ENCODE measurements around the gene DCDC2C. TPM values are rescaled to one million over a fixed set of nuclear protein-coding genes. Genes with fewer than 3 reads are reported as not detected.

The DCDC2C gene
- total RNA-seq, 2 experiments from 2014 or later: not detected

GRCh38 chr2:3703757-3704355, 481 bp downstream of the DCDC2C start:
- CTCF ChIA-PET: no interaction called here
- H3K27me3 Mint-ChIP-seq (ENCODE audit: low read depth): peaks cover 49% of the 10 kb centered on the region
- H3K4me1 Mint-ChIP-seq (ENCODE audit: low read depth): no peaks in the 10 kb centered on the region
- H3K4me3 Mint-ChIP-seq: no peak overlapping the region
- H3K9me3 Mint-ChIP-seq: no peaks in the 10 kb centered on the region
- intact Hi-C loops (cut with micrococcal nuclease): no loop called here
- no peak overlapping the region for H3K27ac Mint-ChIP-seq
- H3K36me3 Mint-ChIP-seq (ENCODE audit: low read depth): no peaks in the 10 kb centered on the region
- DNase-seq: no peak

GRCh38 chr2:3704692-3705091, 1.3 kb downstream of the DCDC2C start:
- Mint-ChIP-seq H3K4me3 (no peak overlapping the region), H3K9me3 (no peaks in the 10 kb centered on the region), H3K27me3 (ENCODE audit: low read depth) (peaks cover 42% of the 10 kb centered on the region), H3K27ac (no peak overlapping the region), H3K36me3 (ENCODE audit: low read depth) (no peaks in the 10 kb centered on the region), H3K4me1 (ENCODE audit: low read depth) (no peaks in the 10 kb centered on the region)
- DNase-seq: no peak
- intact Hi-C loops (cut with micrococcal nuclease): no loop called here
- CTCF ChIA-PET: no interaction called here

GRCh38 chr2:3705782-3706181, 2.4 kb downstream of the DCDC2C start:
- no peak overlapping the region for H3K4me3 Mint-ChIP-seq
- intact Hi-C loops (cut with micrococcal nuclease): no loop called here
- no peaks in the 10 kb centered on the region for H3K9me3 Mint-ChIP-seq
- no peaks in the 10 kb centered on the region for H3K36me3 Mint-ChIP-seq (ENCODE audit: low read depth)
- DNase-seq: no peak
- CTCF ChIA-PET: no interaction called here
- no peak overlapping the region for H3K27ac Mint-ChIP-seq
- H3K4me1 Mint-ChIP-seq (ENCODE audit: low read depth): no peaks in the 10 kb centered on the region
- peaks cover 39% of the 10 kb centered on the region for H3K27me3 Mint-ChIP-seq (ENCODE audit: low read depth)

- Mint-ChIP-seq H3K27me3 (ENCODE audit: low read depth) (peaks cover 32% of the 10 kb centered on the region), H3K4me1 (ENCODE audit: low read depth) (no peaks in the 10 kb centered on the region), H3K9me3 (no peaks in the 10 kb centered on the region), H3K4me3 (no peak overlapping the region), H3K27ac (no peak overlapping the region), H3K36me3 (ENCODE audit: low read depth) (no peaks in the 10 kb centered on the region)
- DNase-seq: no peak
- CTCF ChIA-PET: no interaction called here
- intact Hi-C loops (cut with micrococcal nuclease): no loop called here
These were observed 3.5 kb downstream of the DCDC2C start for GRCh38 chr2:3706892-3707291.

- H3K27ac Mint-ChIP-seq: no peak overlapping the region
- CTCF ChIA-PET: no interaction called here
- H3K36me3 Mint-ChIP-seq (ENCODE audit: low read depth): no peaks in the 10 kb centered on the region
- H3K9me3 Mint-ChIP-seq: no peaks in the 10 kb centered on the region
- H3K27me3 Mint-ChIP-seq (ENCODE audit: low read depth): peaks cover 21% of the 10 kb centered on the region
- DNase-seq: no peak
- H3K4me3 Mint-ChIP-seq: no peak overlapping the region
- no peaks in the 10 kb centered on the region for H3K4me1 Mint-ChIP-seq (ENCODE audit: low read depth)
- intact Hi-C loops (cut with micrococcal nuclease): no loop called here
These were observed 5.2 kb downstream of the DCDC2C start for GRCh38 chr2:3708576-3708975.

- H3K36me3 Mint-ChIP-seq (ENCODE audit: low read depth): no peaks in the 10 kb centered on the region
- no peak for DNase-seq
- peaks cover 21% of the 10 kb centered on the region for H3K27me3 Mint-ChIP-seq (ENCODE audit: low read depth)
- CTCF ChIA-PET: no interaction called here
- intact Hi-C loops (cut with micrococcal nuclease): no loop called here
- H3K27ac Mint-ChIP-seq: no peak overlapping the region
- no peaks in the 10 kb centered on the region for H3K4me1 Mint-ChIP-seq (ENCODE audit: low read depth)
- H3K9me3 Mint-ChIP-seq: no peaks in the 10 kb centered on the region
- H3K4me3 Mint-ChIP-seq: no peak overlapping the region
These were observed 5.8 kb downstream of the DCDC2C start for GRCh38 chr2:3709225-3709624.

GRCh38 chr2:3712424-3712823, 9.0 kb downstream of the DCDC2C start:
- H3K27me3 Mint-ChIP-seq (ENCODE audit: low read depth): peaks cover 10% of the 10 kb centered on the region
- no peaks in the 10 kb centered on the region for H3K4me1 Mint-ChIP-seq (ENCODE audit: low read depth)
- CTCF ChIA-PET: no interaction called here
- intact Hi-C loops (cut with micrococcal nuclease): no loop called here
- no peak overlapping the region for H3K4me3 Mint-ChIP-seq
- no peaks in the 10 kb centered on the region for H3K36me3 Mint-ChIP-seq (ENCODE audit: low read depth)
- H3K27ac Mint-ChIP-seq: no peak overlapping the region
- no peaks in the 10 kb centered on the region for H3K9me3 Mint-ChIP-seq
- no peak for DNase-seq

GRCh38 chr2:3712831-3713503, 9.6 kb downstream of the DCDC2C start:
- Mint-ChIP-seq H3K4me1 (ENCODE audit: low read depth) (no peaks in the 10 kb centered on the region), H3K9me3 (no peaks in the 10 kb centered on the region)

GRCh38 chr2:3718679-3719078, 15.3 kb downstream of the DCDC2C start:
- H3K4me1 Mint-ChIP-seq (ENCODE audit: low read depth): no peaks in the 10 kb centered on the region
- peaks cover 6% of the 10 kb centered on the region for H3K27me3 Mint-ChIP-seq (ENCODE audit: low read depth)
- DNase-seq: no peak
- intact Hi-C loops (cut with micrococcal nuclease): no loop called here
- no peaks in the 10 kb centered on the region for H3K36me3 Mint-ChIP-seq (ENCODE audit: low read depth)
- CTCF ChIA-PET: interaction anchor here (0.5 to 0.6 kb wide), 2 partner anchors 141 to 388 kb away, joined by 3 to 5 read pairs; no protein-coding TSS in a partner anchor
- H3K9me3 Mint-ChIP-seq: peaks cover 6% of the 10 kb centered on the region
- no peak overlapping the region for H3K27ac Mint-ChIP-seq
- H3K4me3 Mint-ChIP-seq: no peak overlapping the region

More at GRCh38 chr2:3712831-3713503, 9.6 kb downstream of the DCDC2C start:
- Mint-ChIP-seq H3K36me3 (ENCODE audit: low read depth) (no peaks in the 10 kb centered on the region), H3K27me3 (ENCODE audit: low read depth) (peaks cover 10% of the 10 kb centered on the region), H3K27ac (no peak overlapping the region), H3K4me3 (no peak overlapping the region)
- CTCF ChIA-PET: interaction anchor here (0.8 kb wide), 1 partner anchor 68 kb away, joined by 3 read pairs; no protein-coding TSS in a partner anchor
- intact Hi-C loops (cut with micrococcal nuclease): no loop called here
- DNase-seq: no peak

GRCh38 chr2:3725002-3725401, 21.6 kb downstream of the DCDC2C start:
- Mint-ChIP-seq H3K4me1 (ENCODE audit: low read depth) (no peaks in the 10 kb centered on the region), H3K36me3 (ENCODE audit: low read depth) (no peaks in the 10 kb centered on the region), H3K27ac (no peak overlapping the region), H3K9me3 (peaks cover 6% of the 10 kb centered on the region), H3K27me3 (ENCODE audit: low read depth) (peaks cover 16% of the 10 kb centered on the region), H3K4me3 (no peak overlapping the region)
- DNase-seq: no peak
- CTCF ChIA-PET: no interaction called here
- intact Hi-C loops (cut with micrococcal nuclease): loop anchor here (5.0 kb wide), 2 partner anchors 102 to 1642 kb away; no protein-coding TSS in a partner anchor

- no peaks in the 10 kb centered on the region for H3K36me3 Mint-ChIP-seq (ENCODE audit: low read depth)
- no peak overlapping the region for H3K27ac Mint-ChIP-seq
- H3K9me3 Mint-ChIP-seq: peaks cover 6% of the 10 kb centered on the region
- DNase-seq: no peak
- peaks cover 16% of the 10 kb centered on the region for H3K27me3 Mint-ChIP-seq (ENCODE audit: low read depth)
- no peak overlapping the region for H3K4me3 Mint-ChIP-seq
- H3K4me1 Mint-ChIP-seq (ENCODE audit: low read depth): no peaks in the 10 kb centered on the region
- CTCF ChIA-PET: no interaction called here
- intact Hi-C loops (cut with micrococcal nuclease): loop anchor here (5.0 kb wide), 2 partner anchors 102 to 1642 kb away; no protein-coding TSS in a partner anchor
These were observed 22.3 kb downstream of the DCDC2C start for GRCh38 chr2:3725458-3726250.

GRCh38 chr2:3726511-3726910, 23.1 kb downstream of the DCDC2C start:
- no peak overlapping the region for H3K27ac Mint-ChIP-seq
- CTCF ChIA-PET: no interaction called here
- H3K4me3 Mint-ChIP-seq: no peak overlapping the region
- no peaks in the 10 kb centered on the region for H3K36me3 Mint-ChIP-seq (ENCODE audit: low read depth)
- intact Hi-C loops (cut with micrococcal nuclease): loop anchor here (5.0 kb wide), 2 partner anchors 101 to 1641 kb away; no protein-coding TSS in a partner anchor
- H3K27me3 Mint-ChIP-seq (ENCODE audit: low read depth): peaks cover 16% of the 10 kb centered on the region
- no peak for DNase-seq
- no peaks in the 10 kb centered on the region for H3K4me1 Mint-ChIP-seq (ENCODE audit: low read depth)
- H3K9me3 Mint-ChIP-seq: peaks cover 3% of the 10 kb centered on the region

Data from activated naive CD4-positive, alpha-beta T cell treated with anti-CD3 and anti-CD28 coated beads for 36 hours (primary cell).